HEK293 (cell line): ENCODE results near the gene CSF2RB.

Source experiments
- CTCF ChIA-PET: fragments of 350-600 bp; formaldehyde crosslinking; extraction: SDS; loops from one replicate; lab custom pipeline; 2021; ENCODE audit warnings: antibody characterized with exemption; lab: Yijun Ruan, JAX
- POLR2A ChIA-PET: fragments of 300-600 bp; formaldehyde crosslinking; extraction: SDS; loops from one replicate; lab custom pipeline; 2020; ENCODE audit warnings: antibody characterized with exemption, inconsistent platforms; lab: Yijun Ruan, JAX
- H3K27ac ChIP-seq: fragments of 200-500 bp; sonication (Bioruptor generic); 2 replicates; pipeline ENCODE4 v1.5.1; 2014; ENCODE audit warnings: low read depth, low read length, control low read depth, inconsistent platforms; ENCODE audit errors: extremely low read depth
- H3K36me3 ChIP-seq, 2 experiments: fragments of 200-500 bp in 1 of 2; sonication (Bioruptor generic) in 1 of 2; 1 replicate in 1 of 2; 2 replicates in 1 of 2; pipeline ENCODE4 v1.5.1; 2014 to 2017; ENCODE audit warnings: inconsistent platforms in 2 of 2, low read length in 2 of 2; ENCODE audit not compliant: control insufficient read depth in 2 of 2, insufficient read depth in 1 of 2
- H3K4me1 ChIP-seq: fragments of 200-500 bp; sonication (Bioruptor generic); 2 replicates; pipeline ENCODE4 v1.5.1; 2014; ENCODE audit warnings: mild to moderate bottlenecking, low read length, inconsistent platforms; ENCODE audit not compliant: control insufficient read depth, insufficient read depth
- H3K4me3 ChIP-seq: 2 replicates; pipeline ENCODE4 v1.5.1; 2011; ENCODE audit warnings: low read depth, mild to moderate bottlenecking, control low read depth, low read length, moderate library complexity
- H3K9me3 ChIP-seq: fragments of 200-500 bp; sonication (Bioruptor generic); 2 replicates; pipeline ENCODE4 v1.5.1; 2014; ENCODE audit warnings: low read depth, low read length, inconsistent platforms; ENCODE audit not compliant: control insufficient read depth, insufficient read depth
- GLI2 ChIP-seq: fragments of 450-650 bp; formaldehyde crosslinking; IDR thresholded peaks from 2 replicates; pipeline ENCODE4; 2017; ENCODE audit warnings: missing biosample characterization, missing genetic modification characterization, low read depth, borderline replicate concordance
- HOXD13 ChIP-seq: sonication (generic); formaldehyde crosslinking; IDR thresholded peaks from 2 replicates; pipeline ENCODE4 v1.8.0; 2022; ENCODE audit warnings: missing genetic modification reagents, borderline replicate concordance
- KLF10 ChIP-seq: fragments of 450-650 bp; IDR thresholded peaks from 2 replicates; pipeline ENCODE4 v1.5.1; 2018; ENCODE audit warnings: missing biosample characterization, mild to moderate bottlenecking, missing genetic modification characterization
- SP2 ChIP-seq: fragments of 450-650 bp; formaldehyde crosslinking; IDR thresholded peaks from 2 replicates; pipeline ENCODE4 v1.5.1; 2016; ENCODE audit warnings: missing biosample characterization, missing genetic modification characterization
- TRIM28 ChIP-seq: IDR thresholded peaks from 2 replicates; pipeline ENCODE4 v1.6.1; 2011; ENCODE audit warnings: low read length, control low read depth, borderline replicate concordance
- WT1 ChIP-seq: fragments of 450-650 bp; formaldehyde crosslinking; IDR thresholded peaks from 2 replicates; pipeline ENCODE4 v1.5.1; 2016; ENCODE audit warnings: missing biosample characterization, missing genetic modification characterization
- ZBTB48 ChIP-seq: fragments of 450-650 bp; formaldehyde crosslinking; IDR thresholded peaks from 2 replicates; pipeline ENCODE4 v1.5.1; 2016; ENCODE audit warnings: missing biosample characterization, missing genetic modification characterization
- ZFP37 ChIP-seq: fragments of 450-650 bp; formaldehyde crosslinking; IDR thresholded peaks from 2 replicates; pipeline ENCODE4 v1.5.1; 2016; ENCODE audit warnings: missing biosample characterization, missing genetic modification characterization
- ZNF157 ChIP-seq: fragments of 450-650 bp; formaldehyde crosslinking; IDR thresholded peaks from 2 replicates; pipeline ENCODE4 v1.5.1; 2016; ENCODE audit warnings: missing biosample characterization, missing genetic modification characterization
- ZNF223 ChIP-seq: fragments of 450-650 bp; formaldehyde crosslinking; IDR thresholded peaks from 2 replicates; pipeline ENCODE4 v1.5.1; 2016; ENCODE audit warnings: missing biosample characterization, missing genetic modification characterization
- ZNF24 ChIP-seq: fragments of 450-650 bp; formaldehyde crosslinking; IDR thresholded peaks from 2 replicates; pipeline ENCODE4 v1.5.1; 2016; ENCODE audit warnings: missing biosample characterization, missing genetic modification characterization
- ZNF302 ChIP-seq: fragments of 450-650 bp; formaldehyde crosslinking; IDR thresholded peaks from 2 replicates; pipeline ENCODE4 v1.5.1; 2016; ENCODE audit warnings: missing biosample characterization, missing genetic modification characterization, low read depth
- ZNF335 ChIP-seq: fragments of 450-650 bp; formaldehyde crosslinking; conservative IDR thresholded peaks from 2 replicates; pipeline ENCODE4 v1.5.1; 2016; ENCODE audit warnings: missing biosample characterization, missing genetic modification characterization
- ZNF350 ChIP-seq: fragments of 450-650 bp; formaldehyde crosslinking; IDR thresholded peaks from 2 replicates; pipeline ENCODE4 v1.5.0; 2017; ENCODE audit warnings: missing biosample characterization, mild to moderate bottlenecking, missing genetic modification characterization
- ZNF391 ChIP-seq: fragments of 450-650 bp; formaldehyde crosslinking; IDR thresholded peaks from 2 replicates; pipeline ENCODE4 v1.5.1; 2016; ENCODE audit warnings: low read depth, missing biosample characterization, missing genetic modification characterization, borderline replicate concordance
- ZNF426 ChIP-seq: fragments of 450-650 bp; formaldehyde crosslinking; IDR thresholded peaks from 2 replicates; pipeline ENCODE4 v1.5.1; 2017; ENCODE audit warnings: missing biosample characterization, missing genetic modification characterization, mild to moderate bottlenecking, inconsistent platforms, moderate library complexity
- ZNF571 ChIP-seq: fragments of 450-650 bp; formaldehyde crosslinking; IDR thresholded peaks from 2 replicates; pipeline ENCODE4 v1.5.0; 2017; ENCODE audit warnings: missing biosample characterization, missing genetic modification characterization
- ZNF610 ChIP-seq: fragments of 450-650 bp; formaldehyde crosslinking; IDR thresholded peaks from 2 replicates; pipeline ENCODE4 v1.5.1; 2016; ENCODE audit warnings: missing biosample characterization, missing genetic modification characterization, borderline replicate concordance
- ZNF621 ChIP-seq: fragments of 450-650 bp; formaldehyde crosslinking; IDR thresholded peaks from 2 replicates; pipeline ENCODE4 v1.5.1; 2017; ENCODE audit warnings: missing biosample characterization, missing genetic modification characterization
- ZNF626 ChIP-seq: fragments of 450-650 bp; sonication (Bioruptor Pico); formaldehyde crosslinking; IDR thresholded peaks from 2 replicates; pipeline ENCODE4 v1.5.1; 2018; ENCODE audit warnings: missing biosample characterization, missing genetic modification characterization, inconsistent platforms
- ZNF660 ChIP-seq: fragments of 450-650 bp; IDR thresholded peaks from 2 replicates; pipeline ENCODE4 v1.5.1; 2018; ENCODE audit warnings: missing biosample characterization, mild to moderate bottlenecking, missing genetic modification characterization
- ZNF785 ChIP-seq: fragments of 450-650 bp; formaldehyde crosslinking; IDR thresholded peaks from 2 replicates; pipeline ENCODE4 v1.5.1; 2016; ENCODE audit warnings: missing biosample characterization, missing genetic modification characterization
- TF ChIP-seq, protein P1 (sequence below): fragments of 450-650 bp; formaldehyde crosslinking; IDR thresholded peaks from 2 replicates; pipeline ENCODE4 v1.5.1; 2016; ENCODE audit warnings: missing biosample characterization, missing genetic modification characterization
- TF ChIP-seq, protein P2 (sequence below): fragments of 450-650 bp; formaldehyde crosslinking; IDR thresholded peaks from 2 replicates; pipeline ENCODE4 v1.5.1; 2016; ENCODE audit warnings: missing biosample characterization, missing genetic modification characterization
- TF ChIP-seq, protein P3 (sequence below): fragments of 450-650 bp; formaldehyde crosslinking; IDR thresholded peaks from 2 replicates; pipeline ENCODE4 v1.5.1; 2016; ENCODE audit warnings: missing biosample characterization, missing genetic modification characterization

The CSF2RB gene

GRCh38 chr22:36874736-36875135, 38.7 kb upstream of the CSF2RB start:
- no peak overlapping the region for H3K27ac ChIP-seq
- ChIA-PET POLR2A (no interaction called here), CTCF (interaction anchor here (0.9 to 3.9 kb wide), 3 partner anchors 18 to 103 kb away, joined by 3 to 19 read pairs (median 12); no protein-coding TSS in a partner anchor)
- H3K4me1 ChIP-seq, result no peaks in the 10 kb centered on the region
- no peaks in the 10 kb centered on the region for H3K9me3 ChIP-seq
- no peak overlapping the region for H3K4me3 ChIP-seq
- TF ChIP-seq ZNF626 (tag by site-specific recombination) (no peak), ZNF785 (no peak), ZBTB48 (no peak), ZNF24 (tag by site-specific recombination) (no peak), WT1 (tag by site-specific recombination) (no peak)
- TF ChIP-seq, protein P1, sequence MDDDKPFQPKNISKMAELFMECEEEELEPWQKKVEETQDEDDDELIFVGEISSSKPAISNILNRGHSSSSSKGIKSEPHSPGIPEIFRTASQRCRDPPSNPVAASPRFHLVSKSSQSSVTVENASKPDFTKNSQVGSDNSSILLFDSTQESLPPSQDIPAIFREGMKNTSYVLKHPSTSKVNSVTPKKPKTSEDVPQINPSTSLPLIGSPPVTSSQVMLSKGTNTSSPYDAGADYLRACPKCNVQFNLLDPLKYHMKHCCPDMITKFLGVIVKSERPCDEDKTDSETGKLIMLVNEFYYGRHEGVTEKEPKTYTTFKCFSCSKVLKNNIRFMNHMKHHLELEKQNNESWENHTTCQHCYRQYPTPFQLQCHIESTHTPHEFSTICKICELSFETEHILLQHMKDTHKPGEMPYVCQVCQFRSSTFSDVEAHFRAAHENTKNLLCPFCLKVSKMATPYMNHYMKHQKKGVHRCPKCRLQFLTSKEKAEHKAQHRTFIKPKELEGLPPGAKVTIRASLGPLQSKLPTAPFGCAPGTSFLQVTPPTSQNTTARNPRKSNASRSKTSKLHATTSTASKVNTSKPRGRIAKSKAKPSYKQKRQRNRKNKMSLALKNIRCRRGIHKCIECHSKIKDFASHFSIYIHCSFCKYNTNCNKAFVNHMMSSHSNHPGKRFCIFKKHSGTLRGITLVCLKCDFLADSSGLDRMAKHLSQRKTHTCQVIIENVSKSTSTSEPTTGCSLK (tag by site-specific recombination), result no peak
- H3K36me3 ChIP-seq, result no peaks in the 10 kb centered on the region

DNA sequence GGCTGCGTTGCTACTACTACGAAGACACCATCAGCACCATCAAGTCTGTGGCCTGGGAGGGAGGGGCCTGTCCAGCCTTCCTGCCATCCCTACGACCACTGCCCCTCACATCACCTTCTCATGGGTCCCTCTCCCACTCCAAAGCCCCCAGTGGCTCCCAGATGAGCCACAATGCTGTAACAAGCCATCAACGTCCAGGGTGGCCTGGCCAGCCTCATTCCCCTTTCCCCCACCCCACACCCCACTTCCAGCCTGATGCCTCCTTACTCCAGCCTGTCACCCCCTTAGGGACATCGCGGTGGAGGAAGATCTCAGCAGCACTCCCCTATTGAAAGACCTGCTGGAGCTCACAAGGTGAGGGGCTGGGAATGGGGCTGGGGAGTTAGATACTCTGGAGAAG, 37.7 kb upstream of the CSF2RB start:
- no peak overlapping the region for H3K27ac ChIP-seq
- CTCF ChIA-PET, result interaction anchor here (0.9 to 3.9 kb wide), 3 partner anchors 17 to 101 kb away, joined by 3 to 19 read pairs (median 3); no protein-coding TSS in a partner anchor
- H3K9me3 ChIP-seq, result no peaks in the 10 kb centered on the region
- TF ChIP-seq ZNF335 (tag by site-specific recombination) (no peak), ZNF157 (tag by site-specific recombination) (no peak), KLF10 (tag by site-specific recombination) (no peak), HOXD13 (CRISPR knock-in tag) (no peak), ZNF426 (tag by site-specific recombination) (no peak), ZNF571 (tag by site-specific recombination) (no peak), TRIM28 (no peak), ZNF350 (tag by site-specific recombination) (no peak), ZFP37 (no peak), ZNF302 (no peak), ZNF621 (no peak), GLI2 (tag by site-specific recombination) (no peak), ZNF223 (tag by site-specific recombination) (no peak), ZNF660 (tag by site-specific recombination) (no peak), SP2 (no peak), ZNF391 (tag by site-specific recombination) (no peak), ZNF610 (no peak)
- TF ChIP-seq, protein P2, sequence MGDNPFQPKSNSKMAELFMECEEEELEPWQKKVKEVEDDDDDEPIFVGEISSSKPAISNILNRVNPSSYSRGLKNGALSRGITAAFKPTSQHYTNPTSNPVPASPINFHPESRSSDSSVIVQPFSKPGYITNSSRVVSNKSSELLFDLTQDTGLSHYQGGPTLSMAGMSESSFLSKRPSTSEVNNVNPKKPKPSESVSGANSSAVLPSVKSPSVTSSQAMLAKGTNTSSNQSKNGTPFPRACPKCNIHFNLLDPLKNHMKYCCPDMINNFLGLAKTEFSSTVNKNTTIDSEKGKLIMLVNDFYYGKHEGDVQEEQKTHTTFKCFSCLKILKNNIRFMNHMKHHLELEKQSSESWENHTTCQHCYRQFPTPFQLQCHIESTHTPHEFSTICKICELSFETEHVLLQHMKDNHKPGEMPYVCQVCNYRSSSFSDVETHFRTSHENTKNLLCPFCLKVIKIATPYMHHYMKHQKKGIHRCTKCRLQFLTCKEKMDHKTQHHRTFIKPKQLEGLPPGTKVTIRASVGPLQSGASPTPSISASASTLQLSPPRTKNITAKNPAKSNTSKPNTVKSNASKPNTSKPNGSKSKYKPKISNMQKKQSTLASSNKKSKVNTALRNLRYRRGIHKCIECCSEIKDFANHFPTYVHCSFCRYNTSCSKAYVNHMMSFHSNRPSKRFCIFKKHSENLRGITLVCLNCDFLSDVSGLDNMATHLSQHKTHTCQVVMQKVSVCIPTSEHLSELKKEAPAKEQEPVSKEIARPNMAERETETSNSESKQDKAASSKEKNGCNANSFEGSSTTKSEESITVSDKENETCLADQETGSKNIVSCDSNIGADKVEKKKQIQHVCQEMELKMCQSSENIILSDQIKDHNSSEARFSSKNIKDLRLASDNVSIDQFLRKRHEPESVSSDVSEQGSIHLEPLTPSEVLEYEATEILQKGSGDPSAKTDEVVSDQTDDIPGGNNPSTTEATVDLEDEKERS, result no peak
- TF ChIP-seq, protein P3, sequence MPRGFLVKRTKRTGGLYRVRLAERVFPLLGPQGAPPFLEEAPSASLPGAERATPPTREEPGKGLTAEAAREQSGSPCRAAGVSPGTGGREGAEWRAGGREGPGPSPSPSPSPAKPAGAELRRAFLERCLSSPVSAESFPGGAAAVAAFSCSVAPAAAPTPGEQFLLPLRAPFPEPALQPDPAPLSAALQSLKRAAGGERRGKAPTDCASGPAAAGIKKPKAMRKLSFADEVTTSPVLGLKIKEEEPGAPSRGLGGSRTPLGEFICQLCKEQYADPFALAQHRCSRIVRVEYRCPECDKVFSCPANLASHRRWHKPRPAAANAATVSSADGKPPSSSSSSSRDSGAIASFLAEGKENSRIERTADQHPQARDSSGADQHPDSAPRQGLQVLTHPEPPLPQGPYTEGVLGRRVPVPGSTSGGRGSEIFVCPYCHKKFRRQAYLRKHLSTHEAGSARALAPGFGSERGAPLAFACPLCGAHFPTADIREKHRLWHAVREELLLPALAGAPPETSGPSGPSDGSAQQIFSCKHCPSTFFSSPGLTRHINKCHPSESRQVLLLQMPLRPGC, result no peak
- POLR2A ChIA-PET, result no interaction called here
- no peaks in the 10 kb centered on the region for H3K4me1 ChIP-seq
- H3K4me3 ChIP-seq, result no peak overlapping the region
- H3K36me3 ChIP-seq, result no peaks in the 10 kb centered on the region
